ENCODE measurements around the gene ATP6V1F.

The ATP6V1F gene

DNA sequence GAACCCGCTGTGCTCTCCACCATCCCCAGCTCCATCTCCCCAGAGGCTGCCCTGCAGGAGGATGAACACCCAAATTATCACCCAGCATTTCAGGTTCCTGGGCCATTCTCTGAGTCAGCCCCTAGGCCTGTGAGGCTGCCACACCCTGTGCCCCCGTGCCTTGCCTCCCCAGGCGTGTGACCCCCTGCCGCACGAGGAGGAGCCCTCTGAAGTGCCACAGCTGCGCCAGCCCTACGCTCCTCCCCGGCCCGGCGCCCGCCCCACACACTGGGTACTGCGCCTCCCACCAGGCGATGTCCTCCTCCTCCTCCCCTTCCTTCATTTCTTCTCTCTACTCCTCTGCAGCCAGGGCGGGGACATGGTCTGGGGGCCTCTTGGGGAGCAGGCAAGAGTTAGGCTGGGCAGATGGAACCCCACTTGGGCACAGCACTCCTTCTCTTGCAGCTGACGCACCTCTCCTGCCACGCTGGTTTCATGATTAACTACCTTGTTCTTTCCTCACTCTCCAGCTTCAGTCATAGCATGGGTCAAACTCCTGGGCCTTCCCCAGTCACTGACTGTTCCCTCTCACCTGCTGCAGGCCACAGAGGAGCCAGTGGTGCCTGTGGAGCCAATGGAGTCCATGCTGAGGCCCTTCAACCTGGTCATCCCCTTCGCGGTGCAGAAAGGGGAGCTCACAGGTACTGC is 12.7 kb upstream of the ATP6V1F start:
- TF ChIP-seq, protein P1, sequence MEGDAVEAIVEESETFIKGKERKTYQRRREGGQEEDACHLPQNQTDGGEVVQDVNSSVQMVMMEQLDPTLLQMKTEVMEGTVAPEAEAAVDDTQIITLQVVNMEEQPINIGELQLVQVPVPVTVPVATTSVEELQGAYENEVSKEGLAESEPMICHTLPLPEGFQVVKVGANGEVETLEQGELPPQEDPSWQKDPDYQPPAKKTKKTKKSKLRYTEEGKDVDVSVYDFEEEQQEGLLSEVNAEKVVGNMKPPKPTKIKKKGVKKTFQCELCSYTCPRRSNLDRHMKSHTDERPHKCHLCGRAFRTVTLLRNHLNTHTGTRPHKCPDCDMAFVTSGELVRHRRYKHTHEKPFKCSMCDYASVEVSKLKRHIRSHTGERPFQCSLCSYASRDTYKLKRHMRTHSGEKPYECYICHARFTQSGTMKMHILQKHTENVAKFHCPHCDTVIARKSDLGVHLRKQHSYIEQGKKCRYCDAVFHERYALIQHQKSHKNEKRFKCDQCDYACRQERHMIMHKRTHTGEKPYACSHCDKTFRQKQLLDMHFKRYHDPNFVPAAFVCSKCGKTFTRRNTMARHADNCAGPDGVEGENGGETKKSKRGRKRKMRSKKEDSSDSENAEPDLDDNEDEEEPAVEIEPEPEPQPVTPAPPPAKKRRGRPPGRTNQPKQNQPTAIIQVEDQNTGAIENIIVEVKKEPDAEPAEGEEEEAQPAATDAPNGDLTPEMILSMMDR (IDR thresholded peaks at IDR 0.05; ENCODE audit: insufficient read depth, low read length, poor library complexity, severe bottlenecking) = no peak
- no peaks in the 10 kb centered on the region for H3K27me3 ChIP-seq (replicated peaks; ENCODE audit: control insufficient read depth, insufficient read depth, low read length)
- H3K36me3 ChIP-seq (ENCODE audit: control insufficient read depth, insufficient read depth, low read length) = no peaks in the 10 kb centered on the region
- no peak for DNase-seq (ENCODE audit: extremely low read depth, insufficient read length)
- no peak overlapping the region for H3K4me3 ChIP-seq (replicated peaks; ENCODE audit: low read depth, low read length)

DNA sequence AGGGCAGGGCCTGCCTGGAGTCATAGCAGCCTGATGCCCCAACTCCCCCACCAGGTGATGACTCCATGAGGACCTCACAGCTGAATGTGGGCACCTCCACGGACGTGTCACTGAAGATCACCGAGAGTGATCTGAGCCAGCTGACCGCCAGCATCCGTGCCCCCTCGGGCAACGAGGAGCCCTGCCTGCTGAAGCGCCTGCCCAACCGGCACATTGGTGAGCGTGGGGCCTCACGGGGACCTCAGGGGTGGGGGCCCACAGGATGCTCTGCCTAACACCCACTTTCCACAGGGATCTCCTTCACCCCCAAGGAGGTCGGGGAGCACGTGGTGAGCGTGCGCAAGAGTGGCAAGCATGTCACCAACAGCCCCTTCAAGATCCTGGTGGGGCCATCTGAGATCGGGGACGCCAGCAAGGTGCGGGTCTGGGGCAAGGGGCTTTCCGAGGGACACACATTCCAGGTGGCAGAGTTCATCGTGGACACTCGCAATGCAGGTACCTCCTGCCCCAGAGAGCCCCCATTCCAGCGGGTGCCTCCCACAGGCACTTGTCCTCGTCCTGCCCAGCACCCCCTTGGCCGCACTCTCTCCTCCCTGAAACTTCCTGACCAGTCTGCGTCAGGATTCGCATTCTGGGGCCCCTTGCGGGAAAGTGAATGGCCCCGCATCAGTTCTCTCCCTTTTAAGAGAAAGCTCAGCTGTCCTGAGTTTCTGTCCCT is 10.0 kb upstream of the ATP6V1F start:
- Histone ChIP-seq H3K4me3 (replicated peaks; ENCODE audit: low read depth, low read length) (no peak overlapping the region), H3K27me3 (replicated peaks; ENCODE audit: control insufficient read depth, insufficient read depth, low read length) (no peaks in the 10 kb centered on the region), H3K36me3 (ENCODE audit: control insufficient read depth, insufficient read depth, low read length) (no peaks in the 10 kb centered on the region)
- no peak for DNase-seq (ENCODE audit: extremely low read depth, insufficient read length)
- TF ChIP-seq, protein P1 (IDR thresholded peaks at IDR 0.05; ENCODE audit: insufficient read depth, low read length, poor library complexity, severe bottlenecking) = no peak

DNA sequence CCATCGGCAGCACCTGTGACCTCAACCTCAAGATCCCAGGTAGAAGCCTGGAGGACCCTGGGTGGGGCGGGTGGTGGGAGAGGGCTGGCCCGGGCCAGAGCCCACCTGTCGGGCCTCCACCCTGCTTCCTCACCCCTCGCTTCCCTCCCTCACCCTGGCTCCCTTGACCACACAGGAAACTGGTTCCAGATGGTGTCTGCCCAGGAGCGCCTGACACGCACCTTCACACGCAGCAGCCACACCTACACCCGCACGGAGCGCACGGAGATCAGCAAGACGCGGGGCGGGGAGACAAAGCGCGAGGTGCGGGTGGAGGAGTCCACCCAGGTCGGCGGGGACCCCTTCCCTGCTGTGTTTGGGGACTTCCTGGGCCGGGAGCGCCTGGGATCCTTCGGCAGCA is 8.9 kb upstream of the ATP6V1F start:
- no peak for DNase-seq (ENCODE audit: extremely low read depth, insufficient read length)
- TF ChIP-seq, protein P1 (IDR thresholded peaks at IDR 0.05; ENCODE audit: insufficient read depth, low read length, poor library complexity, severe bottlenecking) = no peak
- Histone ChIP-seq H3K36me3 (ENCODE audit: control insufficient read depth, insufficient read depth, low read length) (no peaks in the 10 kb centered on the region), H3K27me3 (replicated peaks; ENCODE audit: control insufficient read depth, insufficient read depth, low read length) (no peaks in the 10 kb centered on the region), H3K4me3 (replicated peaks; ENCODE audit: low read depth, low read length) (no peak overlapping the region)

DNA sequence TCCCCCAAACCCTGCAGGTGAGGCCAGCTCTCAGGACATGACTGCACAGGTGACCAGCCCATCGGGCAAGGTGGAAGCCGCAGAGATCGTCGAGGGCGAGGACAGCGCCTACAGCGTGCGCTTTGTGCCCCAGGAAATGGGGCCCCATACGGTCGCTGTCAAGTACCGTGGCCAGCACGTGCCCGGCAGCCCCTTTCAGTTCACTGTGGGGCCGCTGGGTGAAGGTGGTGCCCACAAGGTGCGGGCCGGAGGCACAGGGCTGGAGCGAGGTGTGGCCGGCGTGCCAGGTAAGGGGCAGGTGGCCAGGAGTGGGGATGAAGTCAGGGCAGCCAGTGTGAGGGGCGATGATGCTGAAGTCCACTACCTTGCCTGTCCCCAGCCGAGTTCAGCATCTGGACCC is 8.3 kb upstream of the ATP6V1F start:
- Histone ChIP-seq H3K36me3 (ENCODE audit: control insufficient read depth, insufficient read depth, low read length) (no peaks in the 10 kb centered on the region), H3K4me3 (replicated peaks; ENCODE audit: low read depth, low read length) (no peak overlapping the region), H3K27me3 (replicated peaks; ENCODE audit: control insufficient read depth, insufficient read depth, low read length) (no peaks in the 10 kb centered on the region)
- TF ChIP-seq, protein P1 (IDR thresholded peaks at IDR 0.05; ENCODE audit: insufficient read depth, low read length, poor library complexity, severe bottlenecking) = no peak
- DNase-seq (ENCODE audit: extremely low read depth, insufficient read length) = no peak

DNA sequence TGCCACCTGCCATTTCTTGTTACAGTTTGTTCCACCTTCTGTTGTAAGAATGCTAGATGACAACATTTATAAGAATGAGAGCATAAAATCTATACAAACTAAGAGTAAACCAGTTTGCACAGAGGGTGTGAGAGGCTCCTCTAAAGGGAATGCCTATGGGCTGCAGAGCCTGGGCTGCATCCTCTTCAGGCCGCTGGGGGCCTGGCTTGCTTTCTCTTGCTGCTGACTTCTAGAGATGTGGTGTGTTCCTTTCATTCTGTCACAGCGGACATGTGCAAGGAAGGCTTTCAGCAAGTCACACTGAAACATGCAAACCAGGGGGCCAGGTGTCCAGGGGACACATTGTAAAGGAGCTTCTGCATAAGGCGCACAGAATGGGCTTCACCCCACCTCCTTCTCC is 7.1 kb upstream of the ATP6V1F start:
- Histone ChIP-seq H3K27me3 (replicated peaks; ENCODE audit: control insufficient read depth, insufficient read depth, low read length) (no peaks in the 10 kb centered on the region), H3K36me3 (ENCODE audit: control insufficient read depth, insufficient read depth, low read length) (no peaks in the 10 kb centered on the region), H3K4me3 (replicated peaks; ENCODE audit: low read depth, low read length) (no peak overlapping the region)
- no peak for DNase-seq (ENCODE audit: extremely low read depth, insufficient read length)
- TF ChIP-seq, protein P1 (IDR thresholded peaks at IDR 0.05; ENCODE audit: insufficient read depth, low read length, poor library complexity, severe bottlenecking) = no peak

All from GM06990 (cell line).